Hepatocyte (in vitro differentiated cells): ENCODE measurements around the gene PRKRA.

ENCODE experiments used
- CTCF ChIP-seq: fragments of 200-600 bp; sonication (generic); IDR thresholded peaks from 2 replicates; pipeline ENCODE4 v1.5.1; 2016; ENCODE audit warnings: antibody characterized with exemption, mild to moderate bottlenecking; ENCODE audit not compliant: poor library complexity
- EZH2phosphoT487 ChIP-seq: fragments of 200-600 bp; sonication (generic); IDR thresholded peaks from one replicate; pipeline ENCODE4 v1.6.1; 2018; ENCODE audit warnings: antibody characterized with exemption, mild to moderate bottlenecking, low read depth, moderate library complexity; ENCODE audit not compliant: unreplicated experiment, severe bottlenecking

GRCh38 chr2:178395941-178396570 lies 54.9 kb downstream of the PRKRA start:
- TF ChIP-seq CTCF (no peak), EZH2phosphoT487 (no peak)
